GM18867 (cell line): ENCODE data around the gene HOXD12.

Source experiments
- ATAC-seq: cut with Tn5 transposase; IDR thresholded peaks from one replicate; pipeline ENCODE4 v1.9.1; 2021; ENCODE audit warnings: mild to moderate bottlenecking, moderate library complexity; ENCODE audit not compliant: unreplicated experiment

Gene HOXD12

DNA sequence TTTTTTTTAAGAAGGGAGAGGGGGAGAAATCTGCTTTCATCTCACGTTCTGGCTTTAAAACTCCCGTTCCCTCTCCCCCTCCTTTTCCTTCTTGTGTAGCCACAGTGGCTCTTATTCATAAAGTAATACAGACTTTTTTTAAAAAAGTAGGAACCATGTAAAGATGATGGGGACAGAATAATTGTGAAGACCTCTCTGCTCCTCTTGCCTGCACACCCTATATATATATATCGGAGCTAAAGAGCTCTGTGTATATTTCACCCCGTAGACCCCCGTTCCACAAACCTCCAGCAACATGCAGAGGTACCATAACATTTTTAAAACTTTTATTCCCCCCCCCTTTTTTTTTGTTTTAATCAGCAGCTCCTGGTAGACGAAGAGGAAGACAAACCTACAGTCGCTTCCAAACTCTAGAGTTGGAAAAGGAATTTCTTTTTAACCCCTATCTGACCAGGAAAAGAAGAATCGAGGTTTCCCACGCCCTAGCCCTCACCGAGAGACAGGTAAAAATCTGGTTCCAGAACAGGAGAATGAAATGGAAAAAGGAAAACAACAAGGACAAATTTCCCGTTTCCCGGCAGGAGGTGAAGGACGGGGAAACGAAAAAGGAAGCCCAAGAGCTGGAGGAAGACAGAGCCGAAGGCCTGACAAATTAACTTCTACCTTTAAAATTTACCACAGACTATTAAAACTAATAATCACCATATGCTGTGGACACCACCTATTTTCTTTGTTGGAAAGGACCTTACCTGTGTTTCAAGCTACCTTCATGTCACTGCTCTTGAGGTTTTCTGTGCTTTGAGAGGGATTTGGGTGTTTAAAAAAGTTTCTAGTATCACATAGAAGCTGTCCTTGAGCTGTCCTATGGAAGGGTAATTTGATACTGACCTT, 31.6 kb downstream of the HOXD12 start:
- no peak for ATAC-seq

DNA sequence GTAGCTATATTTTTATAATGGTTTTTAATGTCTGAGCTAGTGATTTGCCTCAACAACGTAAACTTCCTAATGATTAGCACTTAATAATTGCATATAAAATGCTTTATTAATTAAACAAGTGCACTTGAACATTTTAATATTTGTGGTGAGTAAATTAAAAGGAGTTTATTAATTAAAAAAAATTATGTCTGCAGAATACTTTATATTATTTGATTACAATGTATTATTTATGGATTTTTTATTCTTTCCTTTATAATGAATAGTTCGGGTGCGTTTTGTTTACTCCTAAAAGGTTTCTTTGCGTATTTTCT, 32.2 kb downstream of the HOXD12 start:
- no peak for ATAC-seq

DNA sequence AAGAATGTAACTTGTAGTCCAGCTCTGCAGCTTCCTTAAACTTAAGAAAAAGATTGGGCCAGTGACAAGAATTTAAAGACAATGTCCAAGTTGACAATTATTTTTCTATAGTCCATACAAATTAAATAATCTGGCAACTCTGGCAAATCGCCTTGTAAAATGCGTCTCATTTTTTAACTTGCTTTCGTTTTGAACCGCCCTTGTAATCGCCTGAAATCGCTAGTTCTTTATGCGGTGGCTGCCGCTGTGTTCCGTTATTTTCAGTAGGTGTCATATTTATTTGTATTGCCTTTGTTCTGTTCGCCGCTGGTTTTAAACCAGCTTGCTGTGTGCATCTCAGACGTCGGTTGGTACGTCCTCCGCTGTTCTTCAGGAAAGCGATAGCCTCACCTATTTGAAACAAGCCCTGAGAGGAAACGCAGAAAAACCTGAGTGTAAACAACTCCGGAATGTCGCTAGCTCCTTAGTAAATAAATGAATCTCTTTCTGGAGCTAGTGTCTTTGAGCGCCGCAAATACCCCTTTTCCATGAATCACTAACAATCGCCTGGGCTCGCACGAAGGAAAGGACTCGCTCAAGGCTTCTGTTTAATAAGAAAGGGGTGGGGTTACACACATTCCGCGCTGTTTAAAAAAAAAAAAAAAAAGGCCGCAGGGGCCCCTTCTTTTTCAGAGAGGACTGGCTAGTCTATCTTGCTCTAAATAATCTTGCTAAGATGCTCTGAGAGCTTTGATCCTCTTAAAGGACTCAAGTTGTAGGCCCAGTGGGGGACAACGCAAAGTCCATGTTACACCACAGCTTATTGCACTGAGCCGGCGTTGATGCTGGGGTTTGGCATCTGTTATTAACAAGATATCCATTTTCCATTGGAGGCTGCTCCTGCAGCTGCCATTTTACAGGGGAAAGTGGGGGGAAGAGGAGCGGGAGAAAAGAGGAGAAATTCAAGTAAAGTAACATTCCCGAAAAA, 32.9 kb downstream of the HOXD12 start:
- ATAC-seq, result no peak

DNA sequence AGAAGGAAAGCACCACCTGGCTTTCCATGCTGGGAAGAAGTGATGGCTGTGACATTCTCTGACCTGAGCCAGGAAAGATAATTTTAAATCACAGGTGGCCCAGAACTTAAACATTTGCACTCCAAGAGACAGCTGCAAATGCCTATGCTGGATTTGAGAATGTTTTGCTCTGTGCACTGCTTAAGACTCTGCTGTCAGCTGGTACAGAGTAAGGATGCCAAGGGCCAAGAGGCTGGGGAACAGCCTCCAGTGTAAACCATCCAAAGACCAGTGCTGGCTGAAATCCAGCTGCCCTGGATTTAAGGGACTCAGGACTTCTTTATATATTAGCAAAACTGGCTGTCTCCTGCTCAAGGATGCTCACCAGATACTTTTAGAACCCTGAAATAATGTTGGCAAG, 33.8 kb downstream of the HOXD12 start:
- no peak for ATAC-seq

DNA sequence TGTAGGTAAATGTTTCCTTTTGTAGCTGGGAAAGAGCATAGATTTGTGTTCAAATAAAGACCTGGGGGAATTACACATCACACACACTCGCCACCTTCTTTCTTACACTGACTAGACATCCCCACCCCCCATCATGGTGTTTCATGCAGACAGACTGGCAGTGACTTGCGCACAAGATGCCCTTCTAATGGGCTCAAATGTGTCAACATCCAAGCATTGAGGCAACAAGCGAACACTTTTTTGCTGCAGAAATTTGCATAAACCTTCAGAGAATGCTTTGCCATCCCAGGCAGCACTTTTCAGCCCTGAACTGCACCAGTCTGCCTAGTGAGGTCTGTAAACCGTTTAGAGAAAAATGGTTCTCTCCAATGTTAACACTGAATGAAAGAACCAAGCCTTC, 34.4 kb downstream of the HOXD12 start:
- no peak for ATAC-seq

DNA sequence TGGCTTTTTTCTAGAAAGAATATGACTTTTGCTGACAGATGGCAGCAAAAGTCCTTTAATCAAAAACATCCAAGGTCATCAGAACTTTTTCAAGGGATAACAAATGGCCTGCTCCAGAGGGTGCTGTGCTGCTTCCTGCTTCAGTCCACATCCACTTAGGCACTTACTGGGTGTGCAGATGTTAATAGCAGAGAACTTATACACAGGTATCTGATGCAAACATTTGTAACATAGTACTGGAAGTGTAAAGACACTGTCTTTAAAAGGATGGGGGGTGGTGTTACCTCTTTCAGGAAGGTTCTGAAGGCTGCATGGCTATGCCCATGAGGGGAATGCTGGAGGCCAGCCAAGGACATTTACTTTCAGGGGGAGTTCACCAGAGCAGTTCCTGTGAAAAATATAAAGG, 35.4 kb downstream of the HOXD12 start:
- ATAC-seq, result no peak

DNA sequence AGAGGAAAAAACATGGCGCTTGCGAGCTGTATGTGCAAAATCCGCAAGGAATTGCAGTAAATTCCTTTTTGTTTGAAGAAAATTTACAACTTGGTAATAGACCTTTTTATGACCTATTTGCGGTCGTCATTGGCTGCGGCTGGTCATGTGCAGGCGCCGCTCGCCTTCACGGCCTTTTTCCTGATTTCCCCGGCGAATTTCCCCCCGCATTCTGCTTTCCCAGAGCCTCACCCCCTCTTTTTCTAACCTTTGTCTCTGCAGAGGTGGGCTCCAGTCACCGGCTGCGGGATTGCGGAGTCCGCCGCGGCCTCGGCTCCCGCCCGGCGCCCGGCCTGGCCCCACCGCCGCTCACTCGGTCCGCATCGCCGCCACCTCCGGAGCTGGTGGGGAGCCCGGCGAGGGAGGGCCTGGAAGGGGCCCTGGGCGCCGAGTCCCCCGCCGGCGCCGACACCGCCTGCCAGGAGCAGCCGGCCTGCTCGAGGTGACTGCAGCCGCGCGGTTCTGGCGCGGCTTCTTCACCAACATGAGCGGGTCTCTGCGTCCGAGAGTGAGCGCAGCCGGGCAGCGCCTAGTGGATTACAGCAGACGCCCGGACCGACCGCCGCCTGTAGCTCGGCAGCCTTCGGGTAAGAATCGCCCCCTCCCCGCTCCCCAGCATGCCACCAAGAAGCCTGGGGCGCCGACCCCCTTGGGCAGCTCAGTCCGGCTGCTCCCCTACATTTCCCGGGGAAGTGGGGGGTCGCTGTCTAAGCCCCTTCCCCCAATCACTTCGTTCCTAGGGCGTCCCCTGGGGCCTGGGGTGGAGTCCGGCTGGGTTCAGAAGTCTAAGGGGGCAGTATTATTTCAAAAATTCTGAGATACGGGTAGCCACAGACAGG, 37.0 kb downstream of the HOXD12 start:
- ATAC-seq, result no peak

DNA sequence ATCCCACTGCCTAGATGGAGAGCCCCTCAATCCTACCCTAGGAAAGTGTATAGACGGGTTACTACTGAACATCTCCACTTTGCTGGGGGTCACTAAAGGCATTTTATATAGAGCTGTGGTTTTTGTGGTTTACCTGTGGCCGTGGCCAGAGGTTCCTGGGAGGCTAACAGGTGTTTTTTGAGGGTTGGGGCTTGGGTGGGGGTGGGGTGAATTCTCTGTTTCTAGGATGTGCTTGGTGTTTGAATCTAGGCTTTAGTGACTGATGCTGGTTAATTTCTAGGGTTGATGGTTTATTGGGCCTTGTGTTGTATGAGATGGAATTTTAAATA, 37.6 kb downstream of the HOXD12 start:
- no peak for ATAC-seq

DNA sequence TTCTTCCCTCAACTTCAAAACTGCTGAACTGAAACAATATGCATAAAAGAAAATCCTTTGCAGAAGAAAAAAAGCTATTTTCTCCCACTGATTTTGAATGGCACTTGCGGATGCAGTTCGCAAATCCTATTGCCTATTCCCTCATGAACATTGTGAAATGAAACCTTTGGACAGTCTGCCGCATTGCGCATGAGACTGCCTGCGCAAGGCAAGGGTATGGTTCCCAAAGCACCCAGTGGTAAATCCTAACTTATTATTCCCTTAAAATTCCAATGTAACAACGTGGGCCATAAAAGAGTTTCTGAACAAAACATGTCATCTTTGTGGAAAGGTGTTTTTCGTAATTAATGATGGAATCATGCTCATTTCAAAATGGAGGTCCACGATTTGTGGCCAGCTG, 38.3 kb downstream of the HOXD12 start:
- ATAC-seq, result no peak

DNA sequence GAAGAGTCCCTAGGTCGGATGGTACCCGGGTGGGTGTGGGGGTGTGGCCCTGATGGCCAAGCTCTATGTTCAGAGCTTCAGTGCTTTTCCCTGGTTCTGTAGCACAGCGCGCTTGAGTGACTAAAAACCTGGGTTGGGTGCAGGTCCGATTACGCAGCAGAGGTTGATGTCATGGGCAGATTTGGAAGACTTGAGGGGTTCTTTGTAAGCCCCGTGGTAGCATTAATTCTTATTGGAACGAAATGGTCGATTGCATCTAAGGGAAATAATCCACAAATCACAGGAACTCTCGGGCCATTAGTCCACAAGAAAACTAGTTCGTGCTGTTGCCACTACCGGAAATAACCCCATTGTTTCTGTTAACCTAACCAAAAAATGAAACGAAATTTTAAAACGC, 38.9 kb downstream of the HOXD12 start:
- ATAC-seq, result no peak

DNA sequence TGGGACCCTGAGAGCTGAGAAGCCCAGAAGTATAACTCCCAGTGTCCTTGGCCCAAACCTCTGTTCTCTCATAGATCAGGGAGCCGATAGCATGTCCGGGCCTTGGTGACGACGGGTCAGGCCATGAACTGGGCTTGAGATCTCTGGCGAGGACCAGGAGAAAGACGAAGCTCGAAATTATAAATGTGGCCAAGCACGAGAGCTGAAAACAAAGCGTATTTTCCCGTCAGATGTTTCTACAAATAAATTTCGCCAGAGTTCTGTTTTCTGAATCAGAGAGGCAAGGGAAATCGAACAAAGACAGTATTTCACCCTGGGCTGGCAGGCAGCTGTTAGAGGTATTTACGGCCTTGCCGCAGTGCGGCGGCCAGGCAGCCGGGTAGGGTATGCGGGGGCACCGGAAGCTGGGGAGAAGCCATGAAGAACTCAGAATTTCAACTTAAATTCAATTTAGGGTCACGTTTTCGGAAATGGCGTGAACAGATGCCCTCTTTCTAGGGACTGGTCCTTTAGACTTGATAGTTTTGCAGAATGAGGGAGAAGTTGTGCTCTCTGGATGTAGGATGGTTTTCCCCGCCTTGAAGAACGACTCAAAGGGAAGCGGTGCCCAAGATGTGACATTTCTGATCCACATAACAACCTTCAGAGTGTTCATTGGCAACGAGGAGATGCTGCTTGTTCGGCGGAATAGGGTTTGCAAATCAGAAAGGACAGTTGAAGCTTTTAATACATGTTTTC, 39.5 kb downstream of the HOXD12 start:
- no peak for ATAC-seq

DNA sequence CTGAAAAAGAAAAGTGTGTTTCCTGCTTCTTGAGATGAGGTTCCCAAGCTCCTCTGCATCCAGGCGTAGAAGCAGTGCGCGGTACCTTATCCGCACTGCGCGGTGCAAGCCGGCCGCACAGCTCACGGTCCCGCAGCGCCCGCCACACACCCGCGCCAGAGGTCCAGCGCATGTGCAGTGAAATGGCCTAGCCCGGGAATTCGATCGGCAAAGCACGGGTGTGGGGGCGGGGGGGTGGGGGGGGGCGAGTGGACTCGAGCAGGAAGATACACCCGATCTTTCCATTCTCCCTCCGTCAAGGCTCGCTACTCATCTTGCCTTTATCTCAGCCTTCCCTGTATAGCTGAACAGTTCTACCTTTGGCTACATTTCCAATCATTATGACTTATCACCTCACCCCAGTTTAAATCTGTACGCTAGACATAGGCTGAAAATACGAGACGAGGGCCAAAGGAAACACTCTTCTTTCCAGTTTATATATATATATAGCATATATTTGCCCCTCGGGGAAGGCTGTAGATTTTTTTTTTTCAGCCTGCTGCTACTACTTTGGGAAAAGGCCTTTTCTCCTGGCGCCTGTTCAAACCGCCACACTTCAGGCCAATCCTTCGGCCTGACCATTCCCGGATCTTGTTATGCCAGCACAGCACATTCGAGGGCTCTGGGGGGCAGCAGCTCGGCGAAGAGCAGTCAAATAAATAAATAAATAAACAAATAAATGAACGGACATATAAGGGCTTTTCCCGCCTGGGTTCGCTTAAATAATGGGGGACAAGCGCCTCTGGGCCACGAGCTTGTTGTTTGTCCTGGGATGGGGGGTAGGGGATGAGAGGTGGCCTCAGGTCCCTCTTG, 40.3 kb downstream of the HOXD12 start:
- no peak for ATAC-seq

DNA sequence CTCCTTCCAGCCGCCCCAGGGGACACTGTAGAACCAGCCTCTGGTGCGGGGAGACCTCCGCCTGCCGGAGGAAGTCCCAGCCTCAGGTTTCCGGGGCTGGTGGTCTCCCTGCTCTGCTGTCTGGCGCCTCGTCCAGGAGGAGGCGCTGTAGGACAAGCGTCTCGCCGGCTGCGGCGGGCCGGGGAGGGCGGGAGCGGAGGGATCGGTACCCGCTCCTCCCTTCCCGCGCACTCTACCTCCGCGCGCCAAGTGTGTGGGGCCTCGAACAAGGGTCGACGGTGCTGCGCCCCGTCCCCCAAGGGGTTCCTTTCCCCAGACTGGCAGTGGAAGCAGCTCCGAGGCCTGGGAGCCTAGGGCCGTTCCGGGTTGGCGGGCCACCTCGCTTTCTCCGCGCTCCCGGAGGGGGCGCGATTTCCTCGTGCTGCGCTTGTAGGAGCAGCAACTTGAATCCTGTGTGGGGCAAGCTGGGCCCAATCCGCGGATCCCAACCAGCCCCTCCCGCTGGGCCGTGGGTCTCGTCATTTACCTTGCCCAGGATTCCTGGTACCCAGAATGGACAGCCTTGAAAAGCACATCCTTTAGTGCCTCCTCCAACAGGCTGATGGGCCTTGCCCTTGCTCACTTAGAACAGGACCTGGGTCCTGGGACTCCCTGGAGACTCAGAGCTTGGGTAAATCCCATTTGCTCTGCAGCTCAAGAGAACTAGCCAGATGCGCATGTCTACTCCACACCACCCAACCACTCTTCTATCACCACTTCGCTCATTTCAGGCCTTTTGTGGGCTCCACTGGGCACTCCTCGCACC, 41.1 kb downstream of the HOXD12 start:
- ATAC-seq, result peak; percentile 95

DNA sequence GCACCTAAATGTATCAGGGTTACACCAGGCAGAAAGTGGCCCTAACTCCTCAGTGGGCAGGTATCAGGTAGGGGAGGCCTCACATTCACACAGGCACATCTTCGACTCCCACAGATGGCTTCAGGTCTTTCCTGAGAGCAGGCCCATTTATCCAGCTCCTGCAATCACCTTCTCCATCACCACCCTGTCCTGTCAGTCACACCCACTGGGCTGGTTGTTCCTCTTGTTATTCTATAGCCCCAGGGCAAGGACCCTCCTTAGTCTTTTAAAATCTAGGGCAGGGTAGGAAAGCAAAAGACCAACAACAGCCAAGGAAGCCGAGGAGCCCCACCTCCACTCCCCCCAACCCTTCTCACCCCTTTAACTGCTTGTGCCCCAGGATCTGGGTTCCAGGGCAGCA, 42.7 kb downstream of the HOXD12 start:
- no peak for ATAC-seq

DNA sequence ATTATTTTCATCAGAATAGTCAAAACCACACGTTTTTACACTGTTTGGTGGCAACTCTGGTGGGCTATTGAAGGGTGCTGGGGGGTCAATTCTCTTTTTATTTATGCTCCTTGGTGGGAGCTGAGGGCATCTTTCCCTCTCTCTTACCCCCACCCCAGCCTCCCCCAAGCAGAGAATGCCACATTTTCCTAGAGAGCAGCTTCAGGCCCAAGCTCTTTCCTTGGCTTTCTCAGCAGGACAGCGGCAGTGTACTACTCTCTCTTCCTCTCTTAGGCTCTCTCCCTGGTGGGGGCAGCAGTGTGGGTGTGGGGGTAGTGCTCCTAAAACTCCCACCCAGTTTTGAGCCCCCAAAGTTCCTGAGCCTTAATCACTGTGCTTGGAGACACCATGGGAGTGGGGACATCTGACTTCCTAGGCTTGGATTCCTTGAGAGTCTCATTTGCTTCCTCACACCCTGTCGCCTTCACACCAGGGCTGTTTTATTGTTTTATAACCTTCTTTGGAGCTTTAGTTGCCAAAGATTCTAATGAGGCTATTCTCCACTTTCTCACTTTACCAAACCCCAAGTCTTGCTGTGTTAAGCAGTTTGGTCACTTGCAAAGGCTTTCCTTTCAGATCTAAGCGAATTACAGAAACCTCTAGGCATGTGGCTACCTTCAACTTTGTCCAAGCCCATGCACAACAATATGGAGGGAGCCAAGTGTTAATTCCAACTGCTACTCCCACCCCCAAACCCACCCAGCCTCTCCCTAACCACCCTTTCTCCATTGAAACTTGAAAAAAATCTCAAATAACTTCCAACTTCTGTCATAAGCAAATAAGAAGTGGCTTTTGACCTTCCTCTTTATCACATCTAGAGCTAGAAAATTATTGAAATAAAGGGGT, 45.7 kb downstream of the HOXD12 start:
- ATAC-seq, result no peak

DNA sequence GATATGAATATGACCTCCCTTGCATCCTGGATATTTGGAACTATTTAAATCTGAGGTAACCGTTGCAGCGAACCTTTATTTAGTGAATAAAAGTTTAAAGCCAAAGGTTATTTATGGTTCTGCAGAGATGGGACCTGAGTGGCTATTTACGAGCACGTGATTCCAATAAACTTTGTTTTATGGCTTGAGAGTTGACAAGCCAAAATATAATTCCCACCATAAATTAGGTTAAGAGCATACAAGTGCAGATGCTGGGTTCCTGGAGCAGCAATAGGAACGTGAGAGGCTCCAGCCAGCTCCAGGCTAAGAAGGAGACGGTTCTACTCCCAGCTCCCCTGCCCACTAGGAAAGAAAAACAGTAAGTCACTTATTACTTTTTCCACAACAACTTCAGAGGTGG, 46.5 kb downstream of the HOXD12 start:
- no peak for ATAC-seq

DNA sequence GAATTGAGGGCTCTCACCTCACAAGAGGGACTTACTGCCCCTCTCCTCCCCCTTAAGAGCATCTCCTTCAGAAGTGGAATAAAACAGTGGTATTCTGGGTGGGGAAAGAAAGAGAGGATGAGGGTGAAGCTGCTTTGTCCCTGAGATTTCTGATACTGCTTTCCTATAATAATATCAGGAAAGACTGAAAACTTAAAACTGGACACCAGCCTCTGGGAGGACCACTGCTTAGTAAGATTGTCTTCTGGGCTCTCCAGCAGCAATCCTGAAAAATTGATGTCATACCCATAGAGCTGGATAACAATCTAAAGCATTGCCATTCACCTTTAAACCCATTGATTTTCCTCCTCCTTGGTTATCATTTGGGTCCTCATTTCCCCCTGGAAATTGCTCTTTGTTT, 47.0 kb downstream of the HOXD12 start:
- no peak for ATAC-seq
